Neuronal stem cell (in vitro differentiated cells): Measurements from ENCODE around the gene ARL6IP6.

ENCODE experiments used
- DNase-seq: peaks from one replicate; pipeline ENCODE4 v3.0.0-alpha.2; 2013; ENCODE audit warnings: low spot score
- H2AFZ ChIP-seq: one replicate; pipeline ENCODE4 v1.6.1; 2013; ENCODE audit warnings: mild to moderate bottlenecking, low read length, inconsistent platforms
- H2AK5ac ChIP-seq: 2 replicates; pipeline ENCODE4 v1.6.1; 2013; ENCODE audit warnings: low read depth, mild to moderate bottlenecking, inconsistent platforms, low read length, moderate library complexity, mixed read lengths
- H2BK120ac ChIP-seq: 2 replicates; pipeline ENCODE4 v1.6.1; 2013; ENCODE audit warnings: low read depth, mild to moderate bottlenecking, inconsistent platforms, low read length, moderate library complexity, mixed read lengths
- H2BK12ac ChIP-seq: one replicate; pipeline ENCODE4 v1.6.1; 2013; ENCODE audit warnings: low read length, inconsistent platforms
- H2BK15ac ChIP-seq: 2 replicates; pipeline ENCODE4 v1.6.1; 2013; ENCODE audit warnings: mild to moderate bottlenecking, low read length, inconsistent platforms, mixed read lengths
- H2BK5ac ChIP-seq: one replicate; pipeline ENCODE4 v1.6.1; 2013; ENCODE audit warnings: inconsistent platforms, mild to moderate bottlenecking, low read length, moderate library complexity
- H3K14ac ChIP-seq: one replicate; pipeline ENCODE4 v1.6.1; 2013; ENCODE audit warnings: low read length, inconsistent platforms
- H3K18ac ChIP-seq: 2 replicates; pipeline ENCODE4 v1.6.1; 2013; ENCODE audit warnings: low read length, inconsistent platforms
- H3K23ac ChIP-seq: 2 replicates; pipeline ENCODE4 v1.6.1; 2013; ENCODE audit warnings: low read depth, mild to moderate bottlenecking, mixed read lengths, low read length, inconsistent platforms; ENCODE audit not compliant: poor library complexity
- H3K27ac ChIP-seq: replicated peaks from 3 replicates; pipeline ENCODE4 v1.5.1; 2013; ENCODE audit warnings: low read length, inconsistent platforms
- H3K27me3 ChIP-seq, 3 experiments: 2 replicates each; pipeline ENCODE4 v1.6.1; 2013; ENCODE audit warnings: low read length in 3 of 3, mild to moderate bottlenecking in 2 of 3, inconsistent platforms in 1 of 3, low read depth in 1 of 3, mixed read lengths in 1 of 3, moderate library complexity in 1 of 3; ENCODE audit not compliant: control insufficient read depth in 3 of 3, insufficient read depth in 3 of 3
- H3K36me3 ChIP-seq, 2 donors: replicated peaks in 1 of 2; 2 replicates each; pipeline ENCODE4 v1.6.1; 2013; ENCODE audit warnings: low read length in 2 of 2; ENCODE audit not compliant: control insufficient read depth in 2 of 2, insufficient read depth in 2 of 2
- H3K4ac ChIP-seq: 2 replicates; pipeline ENCODE4 v1.6.1; 2013; ENCODE audit warnings: inconsistent platforms, mild to moderate bottlenecking, low read length, moderate library complexity
- H3K4me1 ChIP-seq, 2 donors: 1 replicate in 1 of 2; 2 replicates in 1 of 2; pipeline ENCODE4 v1.6.1; 2013; ENCODE audit warnings: low read length in 2 of 2, low read depth in 1 of 2; ENCODE audit not compliant: control insufficient read depth in 2 of 2, insufficient read depth in 1 of 2
- H3K4me2 ChIP-seq: one replicate; pipeline ENCODE4 v1.6.1; 2013; ENCODE audit warnings: mild to moderate bottlenecking, low read length, inconsistent platforms; ENCODE audit not compliant: insufficient read depth, poor library complexity, severe bottlenecking
- H3K4me3 ChIP-seq, 2 donors: 2 replicates each; pipeline ENCODE4 v1.5.1; 2013; ENCODE audit warnings: low read length in 2 of 2, mild to moderate bottlenecking in 2 of 2, inconsistent platforms in 1 of 2, moderate library complexity in 1 of 2
- H3K79me1 ChIP-seq: one replicate; pipeline ENCODE4 v1.6.1; 2013; ENCODE audit warnings: low read depth, mild to moderate bottlenecking, inconsistent platforms, low read length, moderate library complexity
- H3K9ac ChIP-seq: one replicate; pipeline ENCODE4 v1.6.1; 2013; ENCODE audit warnings: mild to moderate bottlenecking, low read depth, low read length, inconsistent platforms; ENCODE audit not compliant: poor library complexity
- H3K9me3 ChIP-seq, 2 donors: replicated peaks in 1 of 2; 2 replicates each; pipeline versions ENCODE3 to v1.6.1; 2013; ENCODE audit warnings: low read length in 2 of 2, mild to moderate bottlenecking in 2 of 2, inconsistent platforms in 1 of 2, low read depth in 1 of 2, mixed read lengths in 1 of 2, moderate library complexity in 1 of 2; ENCODE audit not compliant: control insufficient read depth in 2 of 2, insufficient read depth in 1 of 2
- H4K8ac ChIP-seq: one replicate; pipeline ENCODE4 v1.6.1; 2013; ENCODE audit warnings: low read depth, mild to moderate bottlenecking, inconsistent platforms, low read length, moderate library complexity
- H4K91ac ChIP-seq: one replicate; pipeline ENCODE4 v1.6.1; 2013; ENCODE audit warnings: low read length, low read depth, mild to moderate bottlenecking, inconsistent platforms; ENCODE audit not compliant: poor library complexity
- WGBS, 2 donors: extraction: QIAGEN DNeasy Blood & Tissue Kit; methylation state at CpG; one replicate each; pipeline ENCODE4 v1.1.7; 2013; ENCODE audit warnings: missing lambda C conversion rate in 2 of 2, mixed read lengths in 1 of 2; ENCODE audit not compliant: insufficient read length in 2 of 2, insufficient replicate concordance in 1 of 2; ENCODE audit errors: extremely low coverage in 2 of 2; 5-methylcytosine and 5-hydroxymethylcytosine counted together

ARL6IP6 gene

DNA sequence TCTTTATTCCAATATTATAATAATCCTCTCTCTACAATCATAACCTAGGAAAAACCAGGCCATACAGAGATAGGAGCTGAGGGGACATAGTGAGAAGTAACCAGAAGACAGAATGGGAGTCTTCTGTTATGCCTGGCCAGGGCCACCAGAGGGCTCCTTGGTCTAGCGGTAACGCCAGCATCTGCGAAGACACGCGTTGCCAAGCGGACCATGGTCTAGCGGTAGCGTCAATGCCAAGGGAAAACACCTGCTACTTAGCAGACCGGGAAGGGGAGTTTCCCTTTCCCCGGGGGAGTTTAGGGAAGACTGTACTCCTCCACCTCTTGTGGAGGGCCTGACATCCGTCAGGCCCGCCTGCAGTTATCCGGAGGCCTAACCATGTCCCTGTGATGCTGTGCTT, 36.6 kb downstream of the ARL6IP6 start:
- DNase-seq = no peak

DNA sequence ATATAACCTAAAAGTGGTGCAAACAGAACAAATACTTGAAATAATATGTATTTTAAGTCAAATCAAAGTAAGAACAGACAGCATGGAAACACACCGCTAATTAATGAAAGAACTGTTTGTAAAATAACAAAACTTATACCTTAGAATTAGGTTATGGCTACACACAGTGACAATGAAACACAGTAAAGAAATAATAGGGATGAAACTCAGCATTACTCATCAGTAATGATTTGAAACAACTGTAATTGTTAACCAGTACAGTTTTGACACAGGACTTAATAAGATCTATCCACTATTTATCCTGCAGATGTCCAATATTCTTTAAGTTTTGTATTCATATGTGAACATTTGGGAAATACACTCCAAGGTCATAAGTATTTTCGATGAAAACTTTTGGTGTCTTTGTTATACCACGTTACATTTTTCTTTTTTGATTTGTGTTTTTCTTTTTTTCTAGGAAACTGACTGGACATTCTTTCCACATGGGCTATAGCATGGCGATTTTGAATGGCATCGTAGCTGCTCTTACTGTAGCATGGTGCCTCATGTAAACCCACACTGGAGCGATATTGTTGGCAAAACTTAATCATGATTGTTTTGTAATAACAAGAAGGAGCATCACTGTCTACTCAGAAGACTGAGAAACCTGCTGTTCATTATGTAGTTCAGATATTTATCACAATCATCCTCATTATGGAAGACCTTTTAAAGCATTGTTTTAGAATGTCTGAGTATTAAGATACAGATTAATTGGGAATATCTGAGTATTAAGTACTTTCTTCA, 41.1 kb downstream of the ARL6IP6 start:
- H2AFZ ChIP-seq = no peak overlapping the region
- no peak overlapping the region for H4K91ac ChIP-seq
- H3K4me2 ChIP-seq = no peak overlapping the region
- H3K4ac ChIP-seq = no peak overlapping the region
- H2BK12ac ChIP-seq = no peak overlapping the region
- no peak overlapping the region for H3K4me3 ChIP-seq
- no peaks in the 10 kb centered on the region for H3K27me3 ChIP-seq
- no peak overlapping the region for H3K23ac ChIP-seq
- no CpG with 5 or more reads among the region's 6 CpGs for WGBS, 2 donors
- no peaks in the 10 kb centered on the region for H3K79me1 ChIP-seq
- H3K4me1 ChIP-seq = peaks cover 0 to 2% of the 10 kb centered on the region in 2 donors
- no peak overlapping the region for H2BK15ac ChIP-seq
- no peak overlapping the region for H3K9ac ChIP-seq
- H3K9me3 ChIP-seq = peaks cover 0 to 6% of the 10 kb centered on the region in 2 donors
- no peak overlapping the region for H4K8ac ChIP-seq
- no peak overlapping the region for H3K27ac ChIP-seq
- H3K36me3 ChIP-seq = peaks cover 3 to 94% of the 10 kb centered on the region in 2 donors
- H2BK5ac ChIP-seq = no peak overlapping the region
- no peak overlapping the region for H2BK120ac ChIP-seq
- DNase-seq = no peak
- no peak overlapping the region for H2AK5ac ChIP-seq
- no peak overlapping the region for H3K18ac ChIP-seq
- no peak overlapping the region for H3K14ac ChIP-seq

More for the DNA sequence above, 36.6 kb downstream of the ARL6IP6 start:
- Histone ChIP-seq H3K18ac (no peak overlapping the region), H2AK5ac (no peak overlapping the region), H3K4me2 (no peak overlapping the region), H3K36me3 (peaks cover 3 to 100% of the 10 kb centered on the region in 2 donors), H2AFZ (no peak overlapping the region), H3K27ac (no peak overlapping the region), H2BK12ac (no peak overlapping the region), H3K4me3 (no peak overlapping the region), H3K4me1 (no peaks in the 10 kb centered on the region), H3K9me3 (peaks cover 0 to 13% of the 10 kb centered on the region in 2 donors), H3K79me1 (no peaks in the 10 kb centered on the region), H4K91ac (no peak overlapping the region), H3K4ac (no peak overlapping the region), H3K23ac (no peak overlapping the region), H3K27me3 (no peaks in the 10 kb centered on the region), H2BK5ac (no peak overlapping the region), H3K14ac (no peak overlapping the region), H3K9ac (no peak overlapping the region), H2BK120ac (no peak overlapping the region), H2BK15ac (no peak overlapping the region), H4K8ac (no peak overlapping the region)
- no CpG with 5 or more reads among the region's 13 CpGs for WGBS, 2 donors

DNA sequence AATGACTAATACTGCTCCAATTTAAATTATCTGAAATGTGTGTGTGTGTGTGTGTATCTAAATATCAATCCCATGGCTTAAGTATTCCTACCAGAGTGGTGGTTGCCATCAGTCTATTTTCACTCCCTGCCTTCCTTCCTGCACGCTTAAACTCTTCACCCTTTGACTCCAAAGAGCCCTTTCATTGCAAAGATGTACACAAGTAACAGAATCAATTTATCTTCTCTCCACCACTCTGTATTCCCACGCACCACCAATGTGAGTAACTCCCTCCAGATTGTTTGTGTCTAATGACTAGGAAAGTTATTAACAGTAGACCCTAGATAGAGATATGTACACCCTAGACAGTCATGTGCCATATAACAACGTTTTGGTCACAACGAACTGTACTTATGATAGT, 42.8 kb downstream of the ARL6IP6 start:
- Histone ChIP-seq H2AK5ac (no peak overlapping the region), H2BK5ac (no peak overlapping the region), H3K27me3 (no peaks in the 10 kb centered on the region), H3K4me2 (no peak overlapping the region), H3K18ac (no peak overlapping the region), H2BK12ac (no peak overlapping the region), H2AFZ (no peak overlapping the region), H3K9ac (no peak overlapping the region), H3K14ac (no peak overlapping the region), H3K36me3 (peaks cover 3 to 77% of the 10 kb centered on the region in 2 donors), H3K27ac (no peak overlapping the region), H3K4me3 (no peak overlapping the region), H3K4me1 (peaks cover 0 to 2% of the 10 kb centered on the region in 2 donors), H3K9me3 (no peaks in the 10 kb centered on the region), H4K8ac (no peak overlapping the region), H3K23ac (no peak overlapping the region), H2BK15ac (no peak overlapping the region), H4K91ac (no peak overlapping the region), H2BK120ac (no peak overlapping the region), H3K79me1 (no peaks in the 10 kb centered on the region), H3K4ac (no peak overlapping the region)
- no peak for DNase-seq
- WGBS, 2 donors = no CpG with 5 or more reads among the region's 4 CpGs

DNA sequence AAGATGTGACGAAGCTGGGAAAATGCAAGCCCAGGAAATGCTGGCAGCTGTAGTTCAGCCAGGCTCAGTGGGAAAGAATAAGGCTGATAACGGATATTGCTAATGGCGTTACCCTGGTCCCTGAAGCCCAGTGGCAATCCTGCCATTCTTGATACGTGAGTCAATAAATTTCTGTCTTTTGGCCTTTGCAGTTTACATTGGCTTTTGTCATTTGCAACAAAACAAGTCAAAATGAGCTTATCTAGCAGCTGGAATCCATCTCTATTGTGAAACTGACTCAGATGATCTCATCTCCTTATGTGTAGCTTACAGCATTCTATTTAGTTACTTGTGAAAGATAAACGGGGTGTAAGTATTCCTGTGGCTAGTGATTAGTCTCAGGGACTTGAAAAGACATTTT, 43.8 kb downstream of the ARL6IP6 start:
- H3K14ac ChIP-seq = no peak overlapping the region
- H3K9ac ChIP-seq = no peak overlapping the region
- H2AFZ ChIP-seq = no peak overlapping the region
- no peak overlapping the region for H3K27ac ChIP-seq
- no peak overlapping the region for H3K4ac ChIP-seq
- peaks cover 3 to 67% of the 10 kb centered on the region in 2 donors for H3K36me3 ChIP-seq
- no peaks in the 10 kb centered on the region for H3K79me1 ChIP-seq
- no peak overlapping the region for H2BK15ac ChIP-seq
- H3K18ac ChIP-seq = no peak overlapping the region
- H3K4me2 ChIP-seq = no peak overlapping the region
- H2BK12ac ChIP-seq = no peak overlapping the region
- H4K8ac ChIP-seq = no peak overlapping the region
- H3K4me3 ChIP-seq = no peak overlapping the region
- peak; percentile 6 for DNase-seq
- H4K91ac ChIP-seq = no peak overlapping the region
- H3K27me3 ChIP-seq = no peaks in the 10 kb centered on the region
- H2AK5ac ChIP-seq = no peak overlapping the region
- no CpG with 5 or more reads among the region's 5 CpGs for WGBS, 2 donors
- H2BK120ac ChIP-seq = no peak overlapping the region
- no peaks in the 10 kb centered on the region for H3K9me3 ChIP-seq
- no peak overlapping the region for H2BK5ac ChIP-seq
- peaks cover 0 to 2% of the 10 kb centered on the region in 2 donors for H3K4me1 ChIP-seq
- no peak overlapping the region for H3K23ac ChIP-seq
